GM18499 (cell line): Measurements from ENCODE around the gene C1orf198.

Source experiments
- ATAC-seq: cut with Tn5 transposase; IDR thresholded peaks from one replicate; pipeline ENCODE4 v1.9.1; 2021; ENCODE audit warnings: moderate number of reproducible peaks; ENCODE audit not compliant: insufficient read depth, unreplicated experiment

C1orf198 gene, protein sequence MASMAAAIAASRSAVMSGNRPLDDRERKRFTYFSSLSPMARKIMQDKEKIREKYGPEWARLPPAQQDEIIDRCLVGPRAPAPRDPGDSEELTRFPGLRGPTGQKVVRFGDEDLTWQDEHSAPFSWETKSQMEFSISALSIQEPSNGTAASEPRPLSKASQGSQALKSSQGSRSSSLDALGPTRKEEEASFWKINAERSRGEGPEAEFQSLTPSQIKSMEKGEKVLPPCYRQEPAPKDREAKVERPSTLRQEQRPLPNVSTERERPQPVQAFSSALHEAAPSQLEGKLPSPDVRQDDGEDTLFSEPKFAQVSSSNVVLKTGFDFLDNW

DNA sequence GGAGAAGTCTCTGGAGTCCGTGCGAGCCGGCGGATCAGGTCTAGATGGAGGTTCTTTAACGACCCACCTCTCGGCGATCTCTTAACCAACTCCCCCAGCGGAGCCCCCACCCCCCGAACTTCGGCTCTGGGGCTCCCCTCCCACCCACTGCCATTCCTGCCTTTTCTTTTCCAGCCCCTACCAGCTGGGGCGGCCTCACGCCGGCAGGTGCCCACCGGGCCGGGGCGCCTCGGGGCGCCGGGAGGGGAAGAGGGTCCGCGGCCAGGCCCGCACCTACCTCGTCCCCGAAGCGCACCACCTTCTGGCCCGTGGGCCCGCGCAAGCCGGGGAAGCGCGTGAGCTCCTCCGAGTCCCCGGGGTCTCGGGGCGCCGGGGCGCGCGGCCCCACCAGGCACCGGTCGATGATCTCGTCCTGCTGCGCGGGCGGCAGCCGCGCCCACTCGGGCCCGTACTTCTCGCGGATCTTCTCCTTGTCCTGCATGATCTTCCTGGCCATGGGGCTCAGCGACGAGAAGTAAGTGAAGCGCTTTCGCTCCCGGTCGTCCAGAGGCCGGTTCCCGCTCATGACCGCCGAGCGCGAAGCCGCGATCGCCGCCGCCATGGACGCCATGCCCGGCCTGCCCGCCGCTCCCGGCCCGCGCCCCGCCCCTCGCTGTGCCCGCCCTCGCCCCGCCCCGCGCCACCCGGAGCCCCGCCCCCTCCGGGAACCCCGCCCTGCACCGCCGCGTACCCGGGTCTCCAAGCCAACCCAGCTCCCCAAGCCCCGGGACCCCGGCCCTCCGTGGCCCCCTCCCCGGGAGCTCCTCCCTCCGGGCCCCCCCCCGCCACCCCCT lies at the start of gene C1orf198:
C1orf198 (minus strand) TSS at position 619 of the 833 bp plus-strand sequence; CDS start at position 610, 9 bp downstream.
- no peak for ATAC-seq

DNA sequence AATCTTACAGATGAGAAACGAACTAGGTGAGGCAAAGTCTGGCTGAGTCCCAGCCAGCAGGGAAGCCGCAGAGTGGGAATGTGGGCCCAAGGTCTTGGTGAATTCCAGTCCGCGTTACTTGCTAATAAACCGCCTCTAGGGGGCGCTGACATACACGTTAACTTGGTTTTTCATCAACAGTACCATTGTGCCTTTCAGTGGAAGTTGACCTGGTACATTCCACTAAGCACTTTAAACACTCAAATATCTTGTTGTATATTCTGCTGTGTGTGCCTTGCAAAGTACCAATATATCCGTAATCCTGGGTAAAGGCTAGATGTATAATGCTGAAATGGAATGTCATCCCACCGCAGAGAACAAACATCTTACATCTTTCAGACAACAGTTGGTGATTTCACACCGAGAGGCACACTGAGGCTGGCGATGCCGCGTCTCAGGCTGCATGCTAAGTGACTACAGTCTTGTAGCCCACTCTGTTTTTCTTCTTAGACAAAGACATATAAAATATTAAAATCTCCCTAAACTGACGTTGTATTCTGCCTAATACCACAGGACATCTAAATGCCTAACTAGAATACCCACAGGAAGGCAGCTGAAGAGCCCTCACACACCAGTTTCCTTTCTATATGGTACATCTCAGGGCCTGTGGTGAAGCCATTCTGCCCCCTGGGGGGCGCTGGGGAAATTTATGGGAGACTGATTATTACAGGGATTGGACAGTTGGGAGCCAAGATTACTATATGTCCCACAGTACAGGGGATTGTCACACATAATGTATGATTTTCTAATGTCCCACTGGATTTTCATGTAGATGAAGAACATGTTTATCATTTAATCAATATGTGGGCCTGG lies 49.2 kb upstream of the C1orf198 start:
- ATAC-seq, result no peak

DNA sequence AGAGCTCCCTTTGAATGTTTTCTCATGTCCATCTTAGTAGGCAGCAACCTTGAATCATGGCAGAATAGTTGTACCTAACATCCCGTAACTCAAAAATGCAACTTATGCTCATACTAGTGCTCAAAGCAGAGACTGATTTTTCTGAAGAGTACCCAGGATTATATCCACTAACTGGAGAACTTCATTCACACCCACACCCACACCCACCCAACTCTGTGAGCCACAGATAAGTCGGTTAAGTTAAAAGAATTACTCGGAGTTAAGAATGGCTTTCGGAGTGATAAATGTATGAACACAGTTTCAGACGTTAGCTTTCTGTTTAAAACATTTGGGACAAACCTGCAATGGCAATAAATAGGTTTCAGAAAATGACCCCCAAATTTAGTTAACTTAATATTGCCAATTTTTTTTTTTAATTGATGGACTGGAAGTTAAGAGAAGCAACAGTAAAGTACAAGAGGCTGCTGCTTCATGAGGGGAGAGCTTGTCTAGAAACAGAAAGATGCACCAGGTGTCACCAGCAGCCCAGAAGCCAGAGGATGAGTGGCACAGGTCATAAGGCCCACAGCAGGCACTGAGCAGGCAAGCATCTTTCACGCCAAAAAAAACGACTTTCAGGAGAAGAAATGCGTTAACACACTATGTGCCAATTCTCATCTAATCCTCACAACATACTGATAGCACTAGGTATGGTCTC lies 48.4 kb upstream of the C1orf198 start:
- no peak for ATAC-seq

DNA sequence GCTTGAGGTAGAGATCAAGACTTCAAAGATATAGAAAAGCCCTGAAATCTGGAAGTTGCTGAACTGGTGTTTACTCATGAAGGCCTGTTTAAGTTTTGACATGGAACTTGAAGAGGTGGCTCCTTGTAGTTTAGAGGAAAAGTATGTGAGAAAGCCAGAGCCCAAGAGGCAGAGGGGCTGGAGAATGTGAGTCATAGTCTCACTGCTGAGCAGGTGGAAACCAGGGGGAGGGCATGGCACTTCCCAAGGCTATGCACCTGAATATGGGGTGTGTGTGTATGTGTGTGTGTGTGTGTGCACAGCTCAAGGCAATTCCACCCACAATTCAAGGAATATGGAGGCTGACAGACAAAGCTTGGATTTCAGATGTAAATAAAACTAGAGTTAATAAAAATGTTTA lies 46.8 kb upstream of the C1orf198 start:
- ATAC-seq, result no peak

DNA sequence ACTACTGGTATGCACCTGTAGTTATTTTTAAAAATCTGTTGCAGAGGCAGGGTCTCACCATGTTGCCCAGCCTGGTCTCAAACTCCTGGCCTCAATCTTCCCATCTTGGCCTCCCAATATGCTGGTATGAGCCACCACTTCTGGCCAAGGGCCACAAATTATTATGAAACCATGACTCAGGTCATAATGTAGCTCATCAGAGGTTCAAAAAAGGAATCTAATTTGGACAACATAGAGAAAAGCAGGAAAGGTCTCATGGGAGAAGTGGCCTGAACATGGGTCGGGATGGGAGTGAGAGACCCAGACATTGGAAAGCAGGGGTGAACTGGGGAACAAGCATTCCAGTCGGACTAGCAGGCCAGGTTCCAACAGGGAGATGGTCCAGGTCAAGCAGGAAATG lies 45.2 kb upstream of the C1orf198 start:
- ATAC-seq, result no peak

DNA sequence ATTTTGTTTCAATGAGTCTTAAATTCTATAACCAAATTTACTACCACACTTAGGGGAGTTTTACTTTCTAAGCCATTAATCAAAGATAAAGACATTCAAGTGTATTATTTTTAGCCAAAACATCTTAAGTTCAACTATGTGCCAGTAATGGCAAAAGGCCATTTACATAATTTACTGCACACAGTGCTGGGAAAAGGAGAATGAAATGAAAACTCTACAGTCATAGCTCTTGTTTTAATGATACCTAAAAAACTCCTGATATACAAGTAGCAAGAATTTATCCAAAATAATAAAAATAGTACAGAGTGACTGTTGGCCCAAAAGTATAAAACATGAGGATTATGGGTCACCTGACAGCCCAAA lies 42.4 kb upstream of the C1orf198 start:
- no peak for ATAC-seq

DNA sequence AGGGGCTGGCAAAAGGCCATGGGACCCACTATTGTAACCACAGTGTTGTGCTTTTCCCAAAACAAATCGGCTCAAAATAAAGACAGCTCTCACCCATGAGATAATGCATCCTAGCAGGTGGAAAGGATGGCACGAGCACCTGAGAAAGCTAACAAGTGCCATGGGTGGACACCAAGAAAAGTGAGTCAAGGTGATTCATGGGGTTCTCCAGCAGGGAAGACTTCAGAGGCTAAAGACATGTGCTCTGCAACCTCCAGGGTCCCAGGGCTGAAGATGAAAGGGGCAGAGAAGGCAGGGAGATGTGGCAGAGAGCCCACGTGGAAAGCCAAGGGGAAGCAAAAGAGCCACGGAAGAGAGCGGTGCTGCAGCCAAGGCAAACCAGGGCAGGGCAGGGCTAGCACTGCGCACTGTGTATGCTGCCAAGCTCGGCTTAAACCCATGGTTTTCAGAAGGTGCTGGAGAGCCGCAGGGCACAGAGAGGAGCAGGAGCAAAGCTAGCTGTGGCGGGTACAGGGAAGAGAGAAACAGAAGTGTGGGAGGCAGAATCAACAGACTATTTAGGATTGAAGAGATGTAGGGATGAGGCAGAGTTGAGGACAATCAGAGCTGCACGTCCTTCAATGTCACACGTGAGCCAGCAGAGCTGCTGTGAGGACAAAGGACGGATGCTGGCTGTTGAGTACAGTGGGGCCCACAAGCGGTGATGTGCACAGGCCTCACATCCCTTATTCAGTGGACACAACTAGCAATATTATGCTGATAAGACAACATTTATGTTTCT lies 41.8 kb upstream of the C1orf198 start:
- no peak for ATAC-seq

DNA sequence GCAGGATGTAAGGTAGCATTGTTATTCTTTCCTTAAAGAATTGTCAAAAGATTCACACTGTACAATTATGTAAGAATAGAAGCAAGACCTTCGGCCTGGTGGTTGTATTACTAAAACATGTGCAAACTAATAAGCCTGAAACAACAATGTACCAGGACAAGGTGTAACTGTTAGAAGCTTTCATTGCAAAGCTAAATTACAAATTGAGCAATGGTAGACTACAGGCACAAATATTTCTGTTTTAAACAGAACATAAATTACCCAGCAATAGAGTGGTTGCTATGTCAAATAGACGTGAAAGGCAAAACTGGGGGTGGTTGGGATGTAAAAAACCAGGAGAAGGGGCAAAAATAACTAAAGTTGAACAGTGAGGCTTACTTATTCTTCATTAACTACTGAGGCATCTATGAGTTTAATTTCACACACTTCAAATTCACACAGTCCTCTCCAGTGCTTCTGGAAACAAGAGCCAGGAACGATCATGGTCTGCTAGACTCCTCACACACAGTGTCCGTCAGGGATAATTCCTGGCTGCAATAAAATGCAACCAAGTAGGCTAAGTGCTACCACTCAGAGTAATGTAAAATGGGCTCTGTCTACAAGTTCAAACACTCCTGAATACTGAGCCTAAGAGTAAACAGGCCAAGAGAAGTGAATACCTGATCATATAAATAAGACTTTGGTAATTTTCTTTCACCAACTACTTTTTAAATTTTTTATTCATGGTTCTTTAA lies 39.3 kb upstream of the C1orf198 start:
- no peak for ATAC-seq

DNA sequence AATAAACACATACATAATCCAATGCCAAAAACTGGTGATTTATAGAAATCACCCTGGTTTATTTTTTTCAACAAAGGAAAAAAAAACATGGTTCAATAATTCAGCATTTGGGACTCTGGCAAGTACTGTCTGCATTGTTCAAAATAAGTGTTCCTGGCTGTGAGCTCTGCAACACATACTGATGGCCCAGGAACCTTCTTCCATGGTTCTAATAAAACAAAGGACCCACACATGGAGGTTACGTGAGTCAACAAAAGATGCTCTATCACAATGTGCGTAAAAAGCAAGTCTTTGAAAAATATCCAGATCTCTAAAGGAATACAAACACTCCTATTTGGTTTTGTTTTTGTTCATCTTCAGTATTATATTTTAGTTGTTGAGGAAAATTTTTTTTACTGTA lies 37.9 kb upstream of the C1orf198 start:
- ATAC-seq, result no peak

DNA sequence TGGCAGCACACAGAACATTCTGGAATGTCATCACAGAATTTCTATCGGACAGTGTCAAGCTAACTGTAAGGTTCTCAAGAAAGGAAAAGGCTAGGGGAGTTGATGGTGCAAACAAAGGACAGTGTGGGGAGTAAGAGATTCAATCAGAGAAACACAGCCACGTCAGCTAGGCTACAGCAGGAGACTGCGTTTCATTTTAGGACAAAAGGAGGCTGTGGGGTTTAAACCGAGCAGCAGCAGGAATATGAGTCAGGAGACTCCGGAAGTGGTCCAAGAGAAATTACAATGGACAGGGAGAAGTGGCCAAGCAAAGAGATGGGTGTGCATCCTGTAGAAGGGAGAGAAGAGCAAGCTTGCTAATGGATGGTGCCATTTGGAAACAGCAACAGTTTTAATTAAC lies 37.4 kb upstream of the C1orf198 start:
- no peak for ATAC-seq

DNA sequence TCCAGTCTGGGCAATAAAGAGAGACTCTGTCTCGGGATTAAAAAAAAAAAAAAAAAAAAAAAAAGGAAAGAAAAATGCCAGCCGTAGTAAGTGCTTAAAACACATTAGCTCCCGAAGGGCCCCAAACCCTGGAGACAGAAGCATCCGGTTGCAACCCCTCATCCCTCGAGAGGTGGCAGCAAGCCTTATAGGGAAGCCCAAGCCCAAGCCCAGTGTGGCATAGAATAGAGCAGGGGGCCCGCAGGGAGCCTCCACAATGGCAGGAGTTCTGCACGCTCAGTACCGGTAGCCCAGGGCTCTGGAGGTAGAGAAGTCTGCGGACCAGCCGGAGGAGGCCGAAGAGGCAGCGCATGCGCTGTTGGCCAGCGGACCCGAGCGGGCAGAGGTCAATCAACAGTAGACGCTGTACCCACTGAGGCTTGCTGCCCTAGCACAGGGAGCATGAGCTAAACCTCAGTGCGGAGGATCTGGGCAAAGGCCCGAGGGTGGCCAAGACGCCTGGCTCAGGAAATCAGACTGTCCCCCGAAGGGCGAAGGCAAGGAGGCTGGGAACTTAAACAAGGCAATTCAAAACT lies 34.1 kb upstream of the C1orf198 start:
- no peak for ATAC-seq

DNA sequence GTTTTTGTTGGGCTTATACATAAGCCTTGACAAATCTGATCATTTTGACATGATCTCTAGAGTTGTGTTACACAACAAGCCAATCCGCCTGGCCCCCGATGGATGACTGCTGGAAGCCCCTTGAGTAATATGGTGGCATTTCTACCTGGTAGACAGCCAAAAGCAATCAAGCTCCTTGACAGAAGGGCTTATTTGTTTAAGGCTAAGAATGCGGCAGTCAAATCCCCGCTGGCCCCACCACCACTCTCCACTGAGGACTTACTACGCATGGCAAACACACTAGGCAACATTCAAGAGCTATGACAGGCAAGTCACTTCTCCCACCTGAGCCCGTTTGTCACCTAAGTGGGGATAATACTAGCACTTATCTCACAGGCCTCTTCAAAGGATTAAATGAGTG lies 33.4 kb upstream of the C1orf198 start:
- no peak for ATAC-seq

DNA sequence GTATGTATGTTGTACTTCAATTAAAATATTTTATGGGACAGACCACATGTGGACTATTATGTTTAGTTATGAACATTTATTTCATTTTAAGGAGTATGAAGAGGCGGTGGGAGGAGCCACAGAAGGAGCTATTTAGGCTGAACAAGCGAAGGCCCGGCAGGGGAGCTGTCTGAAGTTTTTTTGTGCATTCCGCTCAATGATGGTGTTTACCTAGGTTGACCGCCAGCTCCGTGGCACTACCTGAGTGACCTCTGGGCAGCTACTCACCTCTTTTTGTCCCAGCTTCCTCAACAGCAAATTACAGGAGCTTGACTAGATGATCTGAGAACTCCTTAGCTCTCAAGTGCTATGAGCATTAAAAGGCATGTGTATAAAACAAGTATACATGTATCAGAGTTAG lies 32.7 kb upstream of the C1orf198 start:
- ATAC-seq, result no peak

DNA sequence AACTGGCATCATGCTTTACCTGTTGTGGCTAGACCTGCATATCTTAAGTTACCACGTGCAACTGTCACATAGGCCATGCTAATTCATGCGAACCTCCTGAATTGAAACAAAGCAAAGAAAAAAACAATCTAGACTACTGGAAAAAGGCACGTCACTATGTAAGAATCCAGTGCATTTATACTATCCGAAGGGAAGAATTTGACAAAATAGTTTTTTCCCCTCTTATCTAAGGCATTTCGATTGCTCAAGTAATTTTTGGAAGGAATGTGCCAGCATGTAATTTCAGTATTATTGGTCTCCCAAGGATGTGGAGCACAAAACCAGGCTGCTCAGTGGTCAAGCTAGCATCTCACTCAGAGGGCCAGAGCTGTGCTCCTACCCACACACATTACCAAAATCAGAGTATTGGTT lies 31.5 kb upstream of the C1orf198 start:
- ATAC-seq, result no peak

DNA sequence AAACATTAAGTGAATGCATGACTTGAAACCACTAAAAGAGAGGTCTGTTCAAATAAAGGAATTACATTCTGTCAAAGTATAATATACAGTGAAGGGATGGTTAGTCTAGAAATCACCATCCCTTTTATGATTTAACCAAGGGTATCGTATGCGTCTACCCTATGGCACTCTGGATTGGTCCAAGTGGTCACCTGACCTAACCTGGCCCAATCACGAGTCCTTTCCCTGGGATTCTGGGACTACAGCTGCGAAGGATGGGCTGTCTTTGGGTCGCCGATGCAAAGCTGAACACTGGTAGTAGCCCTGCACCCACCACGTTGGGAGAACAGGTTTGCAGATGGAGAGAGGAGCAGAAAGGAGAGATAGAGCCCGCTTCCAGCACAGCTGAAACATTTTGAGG lies 30.4 kb upstream of the C1orf198 start:
- no peak for ATAC-seq

DNA sequence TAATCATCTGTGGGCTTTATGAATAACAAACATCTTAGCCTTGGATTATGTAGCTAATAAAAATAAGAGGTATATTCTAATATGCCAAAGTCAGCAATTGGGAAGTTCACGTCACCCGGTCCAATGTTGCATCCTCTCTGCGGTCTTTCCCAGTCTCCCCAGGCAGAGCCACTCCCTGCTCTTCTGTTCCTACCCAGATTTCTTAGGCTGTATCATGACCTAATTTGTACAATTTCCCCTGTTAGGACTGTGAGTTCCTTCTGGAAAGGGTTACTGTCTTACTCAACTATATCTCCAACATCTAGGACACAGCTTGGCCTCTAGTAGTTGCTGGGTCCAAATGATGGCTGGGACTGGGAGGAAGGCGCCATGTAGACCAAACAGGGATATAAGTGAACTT lies 29.8 kb upstream of the C1orf198 start:
- no peak for ATAC-seq

DNA sequence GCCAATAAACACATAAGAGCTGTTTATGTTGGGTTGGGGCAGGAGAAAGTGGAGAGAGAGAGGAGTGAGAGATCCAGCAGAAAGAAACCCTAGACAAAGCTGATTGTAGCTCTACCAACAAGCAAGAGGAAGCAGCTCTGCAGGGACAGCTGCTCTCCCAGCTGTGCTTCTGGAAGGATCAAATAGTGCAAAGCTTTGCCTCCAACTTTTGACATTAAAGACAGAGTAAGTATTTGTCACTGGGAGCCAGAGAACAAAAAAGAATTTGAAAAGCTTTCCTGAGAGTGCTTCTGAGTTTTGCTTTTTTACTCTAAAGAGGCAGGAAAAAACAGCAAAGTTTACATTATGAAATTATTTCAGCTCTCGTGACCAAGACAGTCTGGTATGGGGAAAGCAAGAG lies 28.5 kb upstream of the C1orf198 start:
- ATAC-seq, result no peak

DNA sequence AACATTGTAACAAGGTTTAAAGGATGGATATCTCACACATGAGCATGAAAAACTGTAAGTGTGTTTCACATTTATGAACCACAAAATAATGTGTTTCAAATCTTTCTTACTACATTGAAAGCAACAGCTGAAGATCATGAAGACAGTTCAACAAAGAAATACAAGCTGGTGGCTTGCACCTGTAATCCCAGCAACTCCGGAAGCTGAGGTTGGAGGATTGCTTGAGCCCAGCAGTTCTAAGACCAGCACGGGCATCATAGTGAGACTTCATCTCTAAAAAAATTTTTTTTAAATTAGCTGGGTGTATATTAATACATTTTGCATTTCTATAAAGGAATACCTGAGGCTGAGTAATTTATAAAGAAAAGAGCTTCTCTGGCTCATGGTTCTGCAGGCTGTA lies 27.1 kb upstream of the C1orf198 start:
- ATAC-seq, result no peak

DNA sequence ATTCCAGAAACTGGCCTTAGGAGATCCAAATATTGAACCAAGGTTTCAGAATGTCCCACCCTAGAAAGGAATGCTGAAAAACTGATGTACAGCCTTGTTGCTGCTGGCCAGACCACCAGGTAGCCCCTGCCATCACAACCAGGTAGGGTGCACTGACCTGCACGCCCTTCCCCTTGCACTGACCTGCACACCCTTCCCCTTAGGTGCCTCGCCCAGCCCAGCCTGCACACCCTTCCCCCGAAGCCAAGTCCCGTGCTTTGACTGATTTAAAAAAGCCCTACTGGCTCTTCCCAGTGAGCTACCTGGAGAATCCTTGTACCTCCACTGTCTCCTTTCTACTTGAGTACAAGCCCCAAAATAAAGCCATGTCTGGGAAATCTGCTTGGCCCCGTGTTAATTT lies 26.3 kb upstream of the C1orf198 start:
- ATAC-seq, result no peak
